ENCODE data around the gene MRPS5.
"Not testable (repeated sequence)": the region's sequence is repeated elsewhere in the genome, so short reads cannot be mapped to it uniquely, and the experiment has no call there.

MRPS5 gene

DNA sequence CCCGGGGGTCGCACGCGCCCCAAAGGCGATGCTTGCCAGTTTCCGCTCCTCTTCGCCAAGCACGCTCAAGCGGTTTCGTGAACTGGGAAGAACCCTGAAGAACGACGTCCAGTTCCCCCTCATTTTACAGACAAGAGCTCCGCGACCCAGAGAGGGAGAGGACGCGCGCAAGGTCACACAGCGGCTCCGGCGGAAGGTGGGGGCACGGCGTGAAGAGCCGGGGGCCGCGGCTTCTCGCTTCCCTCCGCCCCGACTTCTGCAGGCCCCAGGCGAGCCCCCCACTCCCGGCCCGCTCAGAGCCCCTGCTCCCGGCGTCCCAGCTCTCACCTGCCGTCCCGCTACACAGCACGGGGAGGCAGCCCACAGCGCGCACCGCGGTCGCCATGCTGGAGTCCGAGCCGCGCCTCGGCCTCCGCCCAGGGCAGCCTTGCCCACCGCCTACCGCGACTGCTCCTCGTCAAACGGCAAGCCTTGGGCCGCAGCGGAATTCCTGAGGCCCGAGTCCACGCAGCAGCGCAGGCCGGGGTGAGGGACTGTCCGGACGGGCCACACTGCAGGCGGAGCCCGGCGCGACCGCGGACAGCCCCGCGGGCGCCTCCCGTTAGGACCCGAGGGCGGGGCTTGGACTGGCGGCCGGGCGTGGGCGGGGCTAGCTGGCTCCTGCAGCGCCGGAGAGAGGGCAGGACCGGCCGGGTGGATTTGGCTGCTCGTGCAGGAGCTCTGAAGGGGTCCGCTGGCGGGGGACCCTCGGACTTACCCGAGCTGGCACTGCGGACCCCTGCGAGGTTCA, at the start of gene MRPS5:
Gene MRPS5, minus strand, starts transcription at position 402 of the 790 bp plus-strand sequence. Its CDS starts 17 bp downstream, at position 385.
- DNase-seq = peak; percentile 85

DNA sequence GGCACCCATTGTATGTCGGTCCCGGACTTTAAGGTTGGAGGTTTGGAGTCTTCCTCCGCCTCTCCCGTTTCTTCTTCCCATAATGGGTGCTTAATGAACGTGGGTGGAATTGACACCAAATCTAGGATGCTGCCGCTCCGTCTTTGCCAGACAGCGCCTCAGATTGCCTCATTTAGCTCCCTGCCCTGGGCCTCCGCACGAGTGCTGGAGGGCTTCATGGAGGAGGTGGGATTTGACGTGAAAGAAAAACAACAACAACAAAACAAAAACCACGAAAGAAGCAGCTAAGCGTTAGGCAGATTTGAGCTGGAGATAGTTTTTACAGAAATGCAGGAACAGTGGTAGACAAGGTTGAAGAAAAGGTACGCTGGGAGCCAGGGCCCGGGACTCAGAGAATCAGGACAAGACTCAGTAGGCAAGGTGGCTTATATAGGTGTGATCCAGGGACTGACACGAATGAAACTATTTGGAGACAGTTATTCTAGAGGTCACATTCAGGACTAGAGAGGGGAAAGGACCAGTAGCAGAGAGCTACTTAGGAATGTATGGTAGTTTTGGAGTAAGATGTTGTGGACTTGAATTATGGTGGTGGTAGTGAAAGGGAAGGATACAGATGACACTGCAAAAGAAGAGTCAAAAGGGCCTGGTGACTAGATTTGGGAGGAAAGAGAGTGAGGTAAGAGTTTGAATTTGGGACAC, 44.6 kb upstream of the MRPS5 start:
- no peak for DNase-seq

DNA sequence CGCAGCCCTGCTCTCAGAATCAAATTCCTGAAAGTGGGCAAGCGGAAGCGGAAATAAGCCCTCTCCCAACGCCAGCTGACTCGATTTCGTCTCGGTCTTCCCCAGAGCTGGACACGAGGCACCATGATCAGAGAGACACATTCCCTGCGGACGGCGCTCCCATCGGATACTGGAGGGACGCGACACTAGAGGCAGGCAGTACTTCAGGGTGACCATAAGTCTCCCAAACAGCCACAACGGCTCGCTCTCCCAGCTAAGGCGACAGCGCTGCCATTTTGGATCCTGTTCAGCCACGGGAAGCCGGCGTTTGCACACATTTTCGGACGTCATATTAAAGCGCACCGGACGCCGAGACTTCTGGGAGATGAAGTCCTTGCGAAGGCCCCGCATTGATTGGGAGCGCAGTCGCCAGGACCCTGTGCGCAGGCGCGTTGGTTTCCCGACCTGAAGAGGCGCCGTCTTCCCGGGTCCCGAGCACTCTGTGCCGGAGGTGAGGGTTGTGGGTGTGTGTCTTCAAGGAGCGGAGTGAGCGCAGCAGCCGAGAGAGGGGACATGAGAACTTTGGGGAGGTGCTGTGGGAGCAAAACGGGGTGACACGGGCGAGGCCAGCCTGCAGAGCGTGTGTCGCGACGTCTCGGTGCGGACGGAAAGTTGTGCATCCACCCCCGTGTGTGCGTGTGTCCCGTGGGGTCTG, 43.9 kb upstream of the MRPS5 start, which contains the start of gene ZNF2:
Gene ZNF2, plus strand, starts transcription at position 439 of the 694 bp plus-strand sequence. CDS start 10,418 bp downstream, outside the sequence.
- peak; percentile 97 for DNase-seq

DNA sequence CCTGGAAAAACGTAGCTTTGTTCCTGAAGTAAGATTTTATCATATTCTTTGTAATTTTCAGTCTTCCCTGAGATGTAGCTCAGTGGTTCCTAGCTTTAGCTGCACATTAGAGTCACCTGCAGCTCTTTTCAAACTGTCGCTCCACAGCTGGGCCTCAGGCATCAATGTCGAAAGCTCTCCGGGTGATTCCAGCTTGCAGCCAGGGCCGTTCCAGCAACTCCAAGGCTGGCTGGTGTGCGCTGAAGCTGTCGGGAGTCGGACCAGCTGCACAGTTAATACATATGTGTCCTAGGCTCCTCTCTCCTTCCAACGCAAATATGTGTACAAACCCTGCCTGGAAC, 43.4 kb upstream of the MRPS5 start:
- DNase-seq = no peak

DNA sequence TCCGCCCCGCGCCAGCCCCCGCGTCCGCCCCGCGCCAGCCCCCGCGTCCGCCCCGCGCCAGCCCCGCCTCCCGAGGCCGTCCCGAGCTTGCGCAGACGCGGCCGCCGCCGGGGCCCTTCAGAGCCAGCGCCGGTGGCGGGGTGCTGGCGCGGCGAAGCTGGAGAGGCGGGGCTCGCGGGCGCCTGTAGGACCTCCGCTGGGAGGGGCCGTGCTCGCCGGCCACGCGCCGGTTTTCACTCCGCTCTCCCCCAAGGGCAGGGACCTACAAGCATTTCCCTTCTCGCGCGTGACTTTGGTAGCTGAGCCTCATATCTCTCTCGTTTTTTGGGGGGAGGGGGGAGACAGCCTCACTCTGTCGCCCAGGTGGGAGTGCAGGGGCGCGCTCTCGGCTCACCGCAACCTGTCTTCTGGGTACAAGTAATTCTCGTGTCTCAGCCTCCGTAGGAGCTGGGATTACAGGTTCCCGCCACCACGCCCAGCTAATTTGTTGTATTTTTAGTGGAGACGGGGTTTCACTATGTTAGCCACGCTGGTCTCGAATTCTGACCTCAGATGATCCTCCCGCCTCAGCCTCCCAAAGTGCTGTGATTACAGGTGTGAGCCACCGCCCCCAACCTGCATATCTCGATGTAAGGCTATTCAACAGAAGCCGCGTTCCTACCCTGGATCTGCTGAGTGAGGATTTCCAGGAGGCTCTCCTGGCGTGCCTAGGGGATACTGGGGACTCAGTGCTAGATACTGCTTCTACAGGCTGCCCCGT, 38.3 kb upstream of the MRPS5 start, which contains the start of gene ZNF514:
Gene ZNF514, minus strand, starts transcription at position 159 of the 760 bp plus-strand sequence. CDS start 6,595 bp downstream, outside the sequence.
- DNase-seq = peak; percentile 68

DNA sequence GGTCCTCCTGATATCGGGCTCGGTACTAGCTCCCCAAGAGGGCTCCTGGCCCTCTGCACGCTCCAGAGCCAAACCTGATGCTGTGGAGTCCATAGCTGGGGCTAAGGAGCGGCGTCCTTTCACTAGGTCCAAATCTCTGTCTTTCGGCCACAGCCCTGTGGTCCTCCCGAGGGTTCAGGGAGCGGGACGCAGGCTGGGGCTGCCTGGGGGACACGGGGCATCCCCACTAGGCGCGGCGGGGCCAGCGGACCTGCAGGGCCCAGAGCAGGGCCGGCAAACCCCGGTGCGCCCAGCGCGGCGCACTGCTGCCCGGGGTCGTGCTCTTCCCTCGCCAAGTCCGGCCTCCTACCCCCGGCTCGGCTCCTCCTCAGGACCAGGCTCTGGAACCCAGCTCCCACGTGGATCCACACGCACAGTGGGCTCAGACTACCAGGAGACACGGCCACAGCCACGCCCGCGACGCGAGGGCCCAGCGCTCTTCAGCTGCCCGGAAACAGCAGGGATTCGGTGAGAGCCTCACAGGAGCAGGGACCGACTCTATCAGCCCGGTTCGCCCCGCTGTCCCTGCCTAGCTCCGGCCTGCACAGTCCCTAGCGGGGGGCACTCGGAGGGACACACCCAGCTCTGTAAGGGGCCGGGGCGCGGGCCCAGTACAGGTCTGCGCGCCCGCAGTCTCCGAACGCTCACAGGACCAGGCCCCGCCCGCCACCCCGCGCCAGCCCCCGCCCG, 37.4 kb upstream of the MRPS5 start:
- DNase-seq = peak; percentile 11

DNA sequence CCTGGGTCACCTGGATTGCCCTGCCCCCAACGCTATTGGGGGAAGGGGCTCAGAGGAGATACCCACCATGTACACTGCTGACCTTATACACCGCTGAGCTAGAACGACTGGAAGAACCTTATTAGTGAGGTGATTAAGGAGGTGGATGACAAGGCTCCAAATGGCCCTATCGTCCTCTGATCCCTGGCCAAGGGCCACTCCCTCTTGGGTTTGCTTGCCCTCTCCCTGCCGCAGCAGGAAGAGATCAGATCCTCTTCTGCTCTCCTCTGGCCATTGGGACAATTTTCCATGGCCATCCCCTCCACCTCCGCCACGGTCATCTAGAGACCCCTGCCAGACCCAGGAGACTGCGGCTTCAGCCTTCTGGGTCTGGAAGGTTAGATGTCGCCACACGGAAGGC, 36.8 kb upstream of the MRPS5 start:
- DNase-seq = no peak

DNA sequence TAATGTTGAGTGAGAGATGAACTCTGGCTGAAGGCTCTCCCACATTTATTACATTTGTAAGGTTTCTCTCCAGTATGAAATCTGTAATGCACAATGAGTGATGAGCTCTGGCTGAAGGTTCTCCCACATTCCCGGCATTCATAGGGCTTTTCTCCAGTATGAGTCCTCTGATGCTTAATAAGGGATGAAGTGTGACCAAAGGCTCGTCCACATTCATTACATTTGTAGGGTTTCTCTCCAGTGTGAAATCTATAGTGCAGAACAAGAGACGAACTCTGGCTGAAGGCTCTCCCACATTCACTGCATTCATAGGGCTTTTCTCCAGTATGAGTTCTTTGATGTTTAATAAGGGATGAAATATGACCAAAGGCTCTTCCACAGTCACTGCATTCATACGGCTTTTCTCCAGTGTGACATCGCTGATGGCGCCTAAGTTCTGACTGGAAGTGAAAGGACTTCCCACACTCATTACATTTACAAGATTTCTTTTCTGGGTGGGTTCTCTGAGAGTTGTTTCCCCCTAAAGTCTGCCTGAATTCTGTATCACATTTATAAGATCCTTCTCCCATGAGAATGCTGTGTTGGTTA, 27.9 kb upstream of the MRPS5 start:
- DNase-seq = no peak

DNA sequence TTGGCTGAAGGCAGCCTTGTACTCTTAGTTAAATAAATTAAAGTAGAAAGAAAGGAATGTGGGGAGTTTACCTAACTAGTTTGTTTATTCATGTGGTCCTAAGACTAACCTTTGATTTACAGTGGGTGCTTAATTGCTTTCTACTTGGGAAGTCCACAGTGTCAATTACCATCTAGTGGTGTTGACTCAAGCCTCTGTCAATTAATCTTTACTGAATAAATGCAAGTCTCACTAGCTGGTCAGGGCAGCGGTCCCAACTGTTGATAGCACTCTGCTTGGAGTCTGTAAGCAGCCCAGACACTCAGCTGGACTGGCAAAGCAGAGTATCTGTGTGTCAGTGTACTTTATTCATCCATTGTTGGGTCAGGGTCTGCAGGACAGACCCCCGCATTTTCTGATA, 22.2 kb upstream of the MRPS5 start:
- DNase-seq = no peak

DNA sequence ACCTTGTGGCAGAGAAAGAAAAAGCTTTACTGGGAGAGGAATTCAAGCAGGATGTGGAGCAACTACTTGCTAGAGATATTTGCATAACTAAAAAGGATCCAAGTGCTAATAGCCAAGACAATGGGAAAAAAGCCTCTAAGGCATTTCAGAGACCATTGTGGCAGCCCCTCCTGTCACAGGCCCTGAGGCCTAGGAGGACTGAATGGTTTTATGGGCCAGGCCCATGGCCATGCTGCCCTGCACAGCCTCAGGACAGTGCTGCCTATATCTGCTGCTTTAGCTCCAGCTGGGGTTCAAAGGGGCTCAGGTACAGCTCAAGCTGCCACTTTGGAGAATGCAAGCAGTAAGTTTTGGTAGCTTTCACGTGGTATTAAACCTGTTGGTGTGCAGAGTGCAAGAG, 17.1 kb upstream of the MRPS5 start:
- no peak for DNase-seq

DNA sequence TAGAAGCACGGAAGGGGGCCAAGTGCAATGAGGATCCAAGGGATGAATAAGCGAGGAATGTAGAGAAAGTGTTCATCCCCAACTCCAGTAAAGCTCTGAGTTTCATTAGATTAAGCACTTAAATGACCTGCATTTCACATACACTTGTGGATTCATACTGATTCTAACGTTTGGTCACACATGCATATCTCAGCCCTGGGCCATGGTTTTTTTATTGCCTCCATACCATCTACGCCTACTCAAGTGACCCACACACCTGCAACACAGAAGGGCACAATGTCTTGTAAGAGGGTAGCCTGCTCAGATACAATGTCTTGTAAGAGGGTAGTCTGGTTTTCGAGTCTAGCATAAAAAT, 566 bp upstream of the MRPS5 start:
- no peak for DNase-seq

DNA sequence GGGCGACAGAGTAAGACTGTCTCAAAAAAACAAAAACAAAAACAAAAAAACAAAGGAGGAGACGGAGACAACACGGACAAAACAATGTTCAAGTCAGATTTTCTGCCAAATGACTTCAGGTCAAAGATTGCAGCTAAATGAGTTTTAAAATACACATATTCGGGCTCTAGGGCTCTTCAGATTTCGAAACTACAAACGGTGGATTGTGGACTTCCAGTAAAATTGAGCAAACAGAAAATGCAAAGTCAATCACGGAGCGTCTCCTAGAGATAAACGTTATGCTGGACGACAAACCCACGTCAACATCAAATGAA, 558 bp downstream of the MRPS5 start:
- DNase-seq = no peak

DNA sequence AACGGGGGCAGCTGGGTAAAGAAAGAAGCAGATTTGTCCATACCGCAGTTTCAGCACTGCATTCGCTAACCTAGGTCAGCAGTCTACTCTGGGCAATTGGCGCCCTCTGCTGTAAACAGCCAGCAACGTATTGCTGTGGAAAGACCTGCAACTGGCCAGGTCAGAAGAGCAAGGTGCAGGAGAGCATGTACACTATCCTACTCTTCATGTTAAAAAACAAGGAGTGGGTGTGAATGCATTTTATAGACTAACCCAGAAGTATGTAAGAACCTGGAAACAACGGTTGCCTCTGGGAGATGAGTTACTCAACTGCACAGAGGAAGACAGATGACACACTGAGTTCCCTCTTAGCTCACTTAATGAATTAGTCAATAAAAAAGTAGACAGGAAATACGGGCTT, 6.2 kb downstream of the MRPS5 start:
- DNase-seq = peak; percentile 64

DNA sequence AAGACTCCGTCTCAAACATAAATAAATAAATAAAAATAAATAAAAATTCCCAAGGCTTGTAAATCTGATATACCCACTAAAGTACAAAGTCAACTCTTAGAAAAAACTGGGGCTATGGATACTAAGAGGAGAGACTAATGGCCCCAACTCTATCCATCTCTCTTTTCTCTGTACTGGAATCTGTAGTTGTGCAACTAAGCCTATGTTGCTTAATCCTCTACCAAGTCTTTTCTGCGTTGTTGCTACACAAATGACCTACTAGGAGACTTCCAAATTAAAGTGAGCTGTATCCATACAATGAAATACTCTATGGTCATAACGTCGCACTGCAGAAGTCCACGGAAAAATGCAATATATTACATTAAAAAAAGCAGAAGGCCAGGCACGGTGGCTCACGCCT, 8.1 kb downstream of the MRPS5 start:
- no peak for DNase-seq

DNA sequence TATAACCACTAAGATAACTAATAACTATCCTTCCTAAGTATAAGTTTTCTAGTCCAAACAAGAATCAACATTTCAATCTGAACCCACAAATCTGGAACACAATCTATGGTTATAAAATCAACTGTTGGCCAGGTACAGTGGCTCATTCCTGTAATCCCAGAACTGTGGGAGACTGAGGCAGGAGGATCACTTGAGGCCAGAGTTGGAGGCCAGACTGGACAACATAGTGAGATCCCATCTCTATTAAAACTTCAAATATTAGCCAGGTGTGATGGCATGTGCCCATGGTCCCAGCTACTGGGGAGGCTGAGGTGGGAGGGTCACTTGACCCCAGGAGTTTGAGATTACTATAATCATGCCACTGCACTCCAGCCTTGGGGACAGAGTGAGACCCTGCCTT, 11.2 kb downstream of the MRPS5 start:
- DNase-seq = no peak

DNA sequence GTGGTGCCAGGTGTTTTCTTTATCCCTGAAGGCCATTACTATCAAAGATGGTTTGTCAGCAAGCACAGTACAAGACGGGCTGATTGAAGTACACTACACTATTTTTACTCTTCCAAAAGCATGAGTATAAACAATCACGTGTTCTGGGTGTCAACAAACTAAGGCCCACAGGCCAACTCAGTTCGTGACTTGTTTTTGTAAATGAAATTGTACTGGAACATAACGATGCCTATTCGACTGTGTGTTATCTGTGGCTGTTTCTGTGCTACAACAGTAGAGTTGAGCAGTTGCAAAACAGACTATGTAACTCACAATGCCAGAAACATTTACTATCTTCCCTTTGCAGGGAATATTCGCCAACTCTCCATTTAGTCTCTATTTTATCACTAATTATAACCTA, 12.3 kb downstream of the MRPS5 start:
- DNase-seq = no peak

DNA sequence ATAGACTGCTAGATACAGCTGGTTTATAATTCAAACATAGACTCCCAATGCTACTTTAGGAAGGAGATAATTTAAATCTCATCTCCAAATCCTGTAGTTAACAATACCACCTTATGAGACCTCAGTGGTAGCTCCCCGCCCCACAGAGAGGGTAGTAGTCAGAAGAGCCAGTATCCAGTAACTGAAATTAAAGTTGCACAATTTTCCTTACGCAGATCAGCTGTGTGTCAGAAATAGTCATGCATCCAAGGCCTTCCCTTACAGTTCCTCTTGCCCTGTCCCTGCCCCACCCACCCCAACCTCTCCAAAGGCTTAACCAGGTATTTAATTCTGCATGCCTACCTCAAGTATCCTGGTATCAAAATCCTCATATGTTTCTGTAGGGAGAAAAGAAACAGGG, 15.5 kb downstream of the MRPS5 start:
- DNase-seq = no peak

DNA sequence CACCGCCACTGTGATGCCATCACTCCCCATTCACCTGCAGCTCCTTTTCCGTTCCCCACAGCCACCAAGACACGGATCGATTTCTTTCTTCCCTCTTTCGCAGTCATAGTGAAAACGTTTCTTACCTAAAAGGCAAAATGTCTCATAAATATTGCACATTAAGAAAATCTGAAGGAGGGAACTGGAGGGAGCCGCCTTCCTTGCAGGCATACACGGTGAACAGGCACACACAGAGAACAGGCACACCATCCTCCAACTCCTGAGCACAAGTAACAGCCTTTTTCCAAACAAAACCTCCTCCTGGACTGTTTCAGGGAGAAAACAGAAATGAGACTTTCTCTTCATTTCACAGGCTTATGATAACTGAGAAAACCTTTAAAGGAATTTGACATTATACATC, 17.0 kb downstream of the MRPS5 start:
- DNase-seq = no peak

DNA sequence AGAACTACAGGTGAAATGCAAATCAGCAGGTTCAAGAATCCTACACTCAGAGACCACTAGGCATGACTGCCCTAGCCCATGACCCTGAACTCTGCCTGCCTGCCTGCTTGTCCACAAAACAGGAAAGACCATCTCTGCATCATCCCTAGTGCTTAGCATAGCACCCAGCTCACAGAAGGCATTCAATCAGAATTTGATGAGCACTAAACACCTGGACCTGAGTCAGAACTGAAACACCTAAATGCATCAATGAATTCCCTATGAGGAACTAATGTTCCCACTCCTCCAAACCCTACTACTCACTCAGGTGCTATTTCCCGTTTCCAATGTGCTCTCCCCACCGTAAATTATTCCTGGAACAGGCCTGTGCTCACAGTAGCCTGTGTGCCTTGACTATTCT, 21.7 kb downstream of the MRPS5 start:
- DNase-seq = no peak

DNA sequence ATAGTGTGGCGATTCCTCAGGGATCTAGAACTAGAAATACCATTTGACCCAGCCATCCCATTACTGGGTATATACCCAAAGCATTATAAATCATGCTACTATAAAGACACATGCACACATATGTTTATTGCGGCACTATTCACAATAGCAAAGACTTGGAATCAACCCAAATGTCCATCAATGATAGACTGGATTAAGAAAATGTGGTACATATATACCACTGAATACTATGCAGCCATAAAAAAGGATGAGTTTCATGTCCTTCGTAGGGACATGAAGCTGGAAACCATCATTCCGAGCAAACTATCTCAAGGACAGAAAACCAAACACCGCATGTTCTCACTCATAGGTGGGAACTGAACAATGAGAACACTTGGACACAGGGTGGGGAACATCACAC, 23.3 kb downstream of the MRPS5 start:
- not testable (repeated sequence) for DNase-seq

DNA sequence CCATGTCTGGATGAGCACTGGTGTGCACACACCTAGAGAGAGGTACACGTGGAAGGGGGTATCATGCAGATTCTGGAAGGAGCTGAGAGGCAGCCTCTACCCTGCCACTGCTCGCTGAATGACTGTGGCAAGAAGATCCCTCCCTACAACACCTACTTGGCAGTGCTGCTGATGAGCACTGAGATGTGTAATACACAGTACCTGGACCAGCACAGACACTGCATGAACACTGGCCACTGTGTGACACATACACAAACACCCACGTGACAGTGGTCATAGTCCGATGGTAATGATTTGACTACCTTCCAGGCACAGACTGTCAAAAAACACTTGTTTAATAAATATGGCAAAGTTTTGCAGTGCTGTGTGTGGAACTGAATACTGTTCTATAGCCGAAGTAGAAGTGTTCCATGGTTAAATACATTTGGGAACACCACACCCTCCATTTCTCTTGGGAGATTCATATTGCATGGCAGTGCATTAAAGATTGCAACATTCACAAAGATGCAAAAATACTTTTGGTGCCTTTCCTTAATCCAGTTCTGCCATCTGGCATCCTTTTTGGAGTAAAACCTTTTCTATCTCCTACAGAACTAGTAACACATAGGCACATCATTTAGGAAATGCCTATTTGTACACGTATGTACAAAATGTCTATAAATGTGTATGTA, 29.6 kb downstream of the MRPS5 start:
- no peak for DNase-seq

DNA sequence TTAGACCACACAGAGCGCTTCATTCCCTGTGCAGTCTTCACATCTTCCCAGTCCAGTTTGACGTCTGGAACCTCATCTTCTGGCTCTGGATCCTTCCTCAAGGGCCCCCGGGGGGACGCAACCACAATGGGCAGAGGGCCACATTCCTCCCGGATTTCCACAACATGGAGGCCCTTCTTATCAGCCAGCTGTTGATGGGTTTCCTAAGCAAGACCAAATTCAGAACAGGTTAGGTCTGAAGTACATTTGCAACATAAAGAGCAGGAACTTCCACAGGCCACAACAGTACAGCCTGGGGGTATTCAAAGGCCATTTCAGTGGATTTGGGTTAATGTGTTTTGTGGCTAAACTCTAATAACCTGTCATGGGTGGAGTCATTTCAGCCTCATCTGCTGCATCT, 34.2 kb downstream of the MRPS5 start:
- DNase-seq = no peak

Data from stimulated activated CD4-positive, alpha-beta T cell treated with anti-CD3 and anti-CD28 coated beads, Interleukin-1b, Interleukin-23, amount 100 ng/mL, for 48 hours (primary cell).